Measurements from ENCODE around the gene TAF11L13.

The TAF11L13 gene

GRCh38 chr5:17680737-17681136 lies 48.8 kb downstream of the TAF11L13 start:
- no peak for DNase-seq

Measured in NCI-H1694 treated with DMSO at 0.1 percent for 48 hours (cell line).